ENCODE results near the gene ATP8A1. TPM values are rescaled to one million over a fixed set of nuclear protein-coding genes. Genes with fewer than 3 reads are reported as not detected.

The ATP8A1 gene
- total RNA-seq, 1 experiment from 2014 or later, result 0.19 TPM

DNA sequence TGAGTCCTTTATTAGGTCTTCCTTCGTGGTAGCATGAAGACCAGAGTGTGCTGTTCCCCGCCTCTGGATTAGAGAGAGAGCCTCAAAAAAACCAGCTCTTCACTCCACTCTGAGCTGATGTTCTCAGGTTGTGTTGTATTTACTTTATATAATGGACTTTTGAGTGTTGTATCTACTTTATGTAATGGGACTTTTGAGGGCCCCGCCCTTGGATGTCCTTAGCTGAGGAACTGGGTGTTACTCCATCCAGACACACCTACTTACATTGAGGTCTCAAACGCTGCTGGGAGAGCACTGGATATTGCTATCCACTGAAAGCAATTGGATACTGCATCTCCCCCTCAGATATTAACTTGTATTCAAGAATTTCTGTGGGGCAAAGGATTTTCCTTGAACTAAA lies 28.2 kb downstream of the ATP8A1 start:
- no peaks in the 10 kb centered on the region for H3K36me3 Mint-ChIP-seq (ENCODE audit: insufficient read depth, unreplicated experiment)
- H3K27me3 Mint-ChIP-seq (ENCODE audit: insufficient read depth, unreplicated experiment), result no peaks in the 10 kb centered on the region
- intact Hi-C loops (cut with micrococcal nuclease), result no loop called here
- TF ChIP-seq, protein P1, sequence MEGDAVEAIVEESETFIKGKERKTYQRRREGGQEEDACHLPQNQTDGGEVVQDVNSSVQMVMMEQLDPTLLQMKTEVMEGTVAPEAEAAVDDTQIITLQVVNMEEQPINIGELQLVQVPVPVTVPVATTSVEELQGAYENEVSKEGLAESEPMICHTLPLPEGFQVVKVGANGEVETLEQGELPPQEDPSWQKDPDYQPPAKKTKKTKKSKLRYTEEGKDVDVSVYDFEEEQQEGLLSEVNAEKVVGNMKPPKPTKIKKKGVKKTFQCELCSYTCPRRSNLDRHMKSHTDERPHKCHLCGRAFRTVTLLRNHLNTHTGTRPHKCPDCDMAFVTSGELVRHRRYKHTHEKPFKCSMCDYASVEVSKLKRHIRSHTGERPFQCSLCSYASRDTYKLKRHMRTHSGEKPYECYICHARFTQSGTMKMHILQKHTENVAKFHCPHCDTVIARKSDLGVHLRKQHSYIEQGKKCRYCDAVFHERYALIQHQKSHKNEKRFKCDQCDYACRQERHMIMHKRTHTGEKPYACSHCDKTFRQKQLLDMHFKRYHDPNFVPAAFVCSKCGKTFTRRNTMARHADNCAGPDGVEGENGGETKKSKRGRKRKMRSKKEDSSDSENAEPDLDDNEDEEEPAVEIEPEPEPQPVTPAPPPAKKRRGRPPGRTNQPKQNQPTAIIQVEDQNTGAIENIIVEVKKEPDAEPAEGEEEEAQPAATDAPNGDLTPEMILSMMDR (IDR thresholded peaks at IDR 0.05; ENCODE audit: unreplicated experiment), result no peak
- no TSS peak for BruUV-seq (replicated peaks)
- no peak overlapping the region for H3K4me3 Mint-ChIP-seq (ENCODE audit: unreplicated experiment)
- no peaks in the 10 kb centered on the region for H3K9me3 Mint-ChIP-seq (ENCODE audit: unreplicated experiment)
- no peak overlapping the region for H3K27ac Mint-ChIP-seq (ENCODE audit: low read depth, unreplicated experiment)
- peaks cover 5% of the 10 kb centered on the region for H3K4me1 Mint-ChIP-seq (ENCODE audit: insufficient read depth, unreplicated experiment)
- CTCF ChIA-PET, result interaction anchor here (0.5 to 0.6 kb wide), 2 partner anchors 179 to 372 kb away, joined by 3 to 7 read pairs; no protein-coding TSS in a partner anchor
- DNase-seq (ENCODE audit: unreplicated experiment), result no peak
- POLR2A ChIA-PET, result no interaction called here

DNA sequence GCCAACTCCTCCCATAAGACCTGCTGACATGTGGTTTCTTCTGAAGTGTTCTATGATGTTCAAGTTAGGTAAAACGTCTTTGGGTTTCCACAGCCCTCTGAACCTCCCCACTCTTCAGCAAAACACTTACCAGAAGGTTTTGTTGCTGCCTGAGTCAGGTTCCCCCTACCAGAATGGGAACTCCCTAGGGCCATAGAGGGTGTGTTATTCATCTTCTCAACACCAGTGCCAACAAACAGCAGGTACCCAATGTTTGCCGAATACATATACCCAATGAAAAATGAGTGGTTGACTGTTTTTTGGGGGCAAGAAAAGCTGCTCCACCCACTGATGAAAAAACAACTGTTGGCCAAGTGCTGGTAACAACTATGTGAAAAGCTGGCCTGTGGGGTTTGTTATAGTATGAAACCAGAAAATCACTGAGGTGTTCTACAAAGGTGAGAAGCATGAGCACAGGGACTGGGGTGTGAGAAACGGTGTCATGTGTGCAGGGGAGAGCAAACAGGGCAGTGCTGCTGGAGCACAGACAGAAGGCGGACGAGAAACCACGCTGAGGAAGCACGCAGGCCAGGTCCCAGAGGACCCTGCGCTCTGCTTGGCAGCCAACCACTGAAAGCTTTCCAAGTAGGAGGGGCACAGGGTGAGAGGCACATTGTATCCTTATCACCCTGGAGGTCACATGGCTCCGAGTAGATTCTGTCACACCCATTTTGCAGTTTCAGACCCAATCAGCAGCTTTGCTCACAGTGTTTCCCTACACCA lies 28.8 kb downstream of the ATP8A1 start:
- H3K4me3 Mint-ChIP-seq (ENCODE audit: unreplicated experiment), result no peak overlapping the region
- H3K27me3 Mint-ChIP-seq (ENCODE audit: insufficient read depth, unreplicated experiment), result no peaks in the 10 kb centered on the region
- H3K36me3 Mint-ChIP-seq (ENCODE audit: insufficient read depth, unreplicated experiment), result no peaks in the 10 kb centered on the region
- intact Hi-C loops (cut with micrococcal nuclease), result no loop called here
- DNase-seq (ENCODE audit: unreplicated experiment), result no peak
- peaks cover 5% of the 10 kb centered on the region for H3K4me1 Mint-ChIP-seq (ENCODE audit: insufficient read depth, unreplicated experiment)
- no peak overlapping the region for H3K27ac Mint-ChIP-seq (ENCODE audit: low read depth, unreplicated experiment)
- BruUV-seq (replicated peaks), result no TSS peak
- TF ChIP-seq, protein P1 (IDR thresholded peaks at IDR 0.05; ENCODE audit: unreplicated experiment), result no peak
- POLR2A ChIA-PET, result interaction anchor here (0.7 kb wide), 1 partner anchor 45 kb away, joined by 3 read pairs; no protein-coding TSS in a partner anchor
- H3K9me3 Mint-ChIP-seq (ENCODE audit: unreplicated experiment), result no peaks in the 10 kb centered on the region
- CTCF ChIA-PET, result interaction anchor here (0.6 kb wide), 1 partner anchor 179 kb away, joined by 3 read pairs; no protein-coding TSS in a partner anchor

DNA sequence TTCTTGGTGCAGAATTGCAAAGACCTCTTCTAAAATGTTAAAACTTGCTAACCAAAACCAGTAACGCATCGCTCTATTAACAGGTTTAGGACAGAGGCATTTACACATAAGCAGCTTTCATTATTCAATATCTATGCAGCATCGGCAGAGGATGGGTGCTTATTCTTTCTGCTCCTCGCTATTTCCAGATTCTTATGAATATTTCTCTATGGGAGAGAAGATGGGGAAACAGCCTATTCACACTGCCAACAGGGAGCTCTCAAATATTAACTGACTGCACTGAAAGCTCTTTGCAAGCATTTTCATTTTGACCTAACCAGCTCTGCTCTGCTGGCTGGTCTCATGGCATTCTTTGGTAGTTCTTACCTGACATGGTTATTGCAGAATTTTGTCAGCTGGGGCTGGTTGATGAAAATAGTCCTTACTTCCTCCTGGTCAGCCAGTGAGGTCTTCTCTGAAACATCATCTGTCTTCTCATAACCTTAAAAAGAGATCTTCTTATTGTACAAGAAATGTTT lies 30.2 kb downstream of the ATP8A1 start:
- DNase-seq (ENCODE audit: unreplicated experiment), result no peak
- no peaks in the 10 kb centered on the region for H3K27me3 Mint-ChIP-seq (ENCODE audit: insufficient read depth, unreplicated experiment)
- H3K4me3 Mint-ChIP-seq (ENCODE audit: unreplicated experiment), result no peak overlapping the region
- peaks cover 5% of the 10 kb centered on the region for H3K36me3 Mint-ChIP-seq (ENCODE audit: insufficient read depth, unreplicated experiment)
- intact Hi-C loops (cut with micrococcal nuclease), result no loop called here
- peaks cover 5% of the 10 kb centered on the region for H3K4me1 Mint-ChIP-seq (ENCODE audit: insufficient read depth, unreplicated experiment)
- no peaks in the 10 kb centered on the region for H3K9me3 Mint-ChIP-seq (ENCODE audit: unreplicated experiment)
- H3K27ac Mint-ChIP-seq (ENCODE audit: low read depth, unreplicated experiment), result no peak overlapping the region
- ChIA-PET CTCF (interaction anchor here (0.6 kb wide), 1 partner anchor 1228 kb away, joined by 3 read pairs; no protein-coding TSS in a partner anchor), POLR2A (no interaction called here)
- TF ChIP-seq, protein P1 (IDR thresholded peaks at IDR 0.05; ENCODE audit: unreplicated experiment), result no peak
- BruUV-seq (replicated peaks), result no TSS peak

DNA sequence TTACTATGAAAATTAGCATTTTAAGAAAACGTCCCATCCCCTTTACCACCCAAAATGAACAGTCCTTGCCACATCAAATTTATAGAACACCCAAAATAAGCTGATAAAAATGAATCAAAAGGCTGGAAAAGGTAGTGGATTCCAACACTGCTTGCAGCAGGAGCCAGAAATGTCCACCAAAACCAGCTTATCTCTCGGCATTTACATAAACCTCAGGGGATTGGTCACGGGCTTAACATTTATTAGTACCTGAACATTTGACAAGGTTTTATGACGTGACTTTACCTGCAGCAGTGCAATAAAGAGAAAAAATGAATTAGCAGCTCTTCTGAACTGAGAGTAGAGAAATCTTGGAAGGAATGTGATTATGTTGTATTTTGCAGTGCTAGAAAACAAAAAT lies 31.6 kb downstream of the ATP8A1 start:
- BruUV-seq (replicated peaks), result no TSS peak
- Mint-ChIP-seq H3K27ac (ENCODE audit: low read depth, unreplicated experiment) (no peak overlapping the region), H3K27me3 (ENCODE audit: insufficient read depth, unreplicated experiment) (no peaks in the 10 kb centered on the region), H3K36me3 (ENCODE audit: insufficient read depth, unreplicated experiment) (peaks cover 6% of the 10 kb centered on the region), H3K9me3 (ENCODE audit: unreplicated experiment) (no peaks in the 10 kb centered on the region), H3K4me1 (ENCODE audit: insufficient read depth, unreplicated experiment) (peaks cover 5% of the 10 kb centered on the region), H3K4me3 (ENCODE audit: unreplicated experiment) (no peak overlapping the region)
- DNase-seq (ENCODE audit: unreplicated experiment), result no peak
- ChIA-PET POLR2A (no interaction called here), CTCF (no interaction called here)
- TF ChIP-seq, protein P1 (IDR thresholded peaks at IDR 0.05; ENCODE audit: unreplicated experiment), result no peak
- intact Hi-C loops (cut with micrococcal nuclease), result no loop called here

Data from MCF 10A (cell line).